DOHH2 (cell line): ENCODE measurements around the gene PHB1.

Experiments used
- H3F3A ChIP-seq: fragments of 200-600 bp; sonication (generic), shearing (Covaris generic); 2 replicates; pipeline ENCODE4 v1.6.0; 2016; ENCODE audit warnings: antibody characterized with exemption, mild to moderate bottlenecking; ENCODE audit not compliant: control insufficient read depth, insufficient read depth
- H3K27ac ChIP-seq: fragments of 200-600 bp; sonication (generic); 2 replicates; pipeline ENCODE4 v1.5.1; 2014; ENCODE audit warnings: low read depth, mild to moderate bottlenecking, low read length, moderate library complexity
- H3K27me3 ChIP-seq: fragments of 200-600 bp; sonication (generic); 2 replicates; pipeline ENCODE4 v1.6.1; 2014; ENCODE audit warnings: mild to moderate bottlenecking, low read length, mixed read lengths; ENCODE audit not compliant: control insufficient read depth
- H3K36me3 ChIP-seq: fragments of 200-600 bp; sonication (generic); 2 replicates; pipeline ENCODE4 v1.6.1; 2014; ENCODE audit warnings: mild to moderate bottlenecking, low read length, moderate library complexity, mixed read lengths; ENCODE audit not compliant: control insufficient read depth
- H3K4me1 ChIP-seq: fragments of 200-600 bp; sonication (generic); 2 replicates; pipeline ENCODE4 v1.6.1; 2014; ENCODE audit warnings: mild to moderate bottlenecking, low read length, mixed read lengths; ENCODE audit not compliant: control insufficient read depth
- H3K4me2 ChIP-seq: fragments of 200-600 bp; sonication (generic); 2 replicates; pipeline ENCODE4 v1.6.0; 2014; ENCODE audit warnings: mild to moderate bottlenecking, low read length, moderate library complexity
- H3K4me3 ChIP-seq: fragments of 200-600 bp; sonication (generic); 2 replicates; pipeline ENCODE4 v1.5.1; 2014; ENCODE audit warnings: mild to moderate bottlenecking, low read length, mixed read lengths
- H3K79me2 ChIP-seq: fragments of 200-600 bp; sonication (generic); 2 replicates; pipeline ENCODE4 v1.6.1; 2014; ENCODE audit warnings: mild to moderate bottlenecking, low read length, mixed read lengths; ENCODE audit not compliant: control insufficient read depth
- H3K9me2 ChIP-seq: fragments of 200-600 bp; sonication (generic); replicated peaks from 2 replicates; pipeline ENCODE4 v1.6.1; 2014; ENCODE audit warnings: mild to moderate bottlenecking, low read length, mixed read lengths; ENCODE audit not compliant: control insufficient read depth
- H3K9me3 ChIP-seq: fragments of 200-600 bp; sonication (generic); 2 replicates; pipeline ENCODE4 v1.6.1; 2014; ENCODE audit warnings: antibody characterized with exemption, low read length, mixed read lengths; ENCODE audit not compliant: control insufficient read depth, insufficient read depth
- H4K20me1 ChIP-seq: fragments of 200-600 bp; sonication (generic); 2 replicates; pipeline ENCODE4 v1.6.0; 2014; ENCODE audit warnings: low read depth, mild to moderate bottlenecking, antibody characterized with exemption, low read length, moderate library complexity; ENCODE audit not compliant: control insufficient read depth, insufficient read depth
- CTCF ChIP-seq: fragments of 200-600 bp; sonication (generic); IDR thresholded peaks from one replicate; pipeline ENCODE4 v1.5.1; 2014; ENCODE audit warnings: antibody characterized with exemption, mild to moderate bottlenecking, low read depth, low read length; ENCODE audit not compliant: poor library complexity, severe bottlenecking
- EZH2phosphoT487 ChIP-seq: fragments of 200-600 bp; sonication (generic); IDR thresholded peaks from 2 replicates; pipeline ENCODE4 v1.6.1; 2017; ENCODE audit warnings: borderline replicate concordance, mild to moderate bottlenecking, antibody characterized with exemption, low read length, moderate library complexity, mixed read lengths

Gene PHB1

DNA sequence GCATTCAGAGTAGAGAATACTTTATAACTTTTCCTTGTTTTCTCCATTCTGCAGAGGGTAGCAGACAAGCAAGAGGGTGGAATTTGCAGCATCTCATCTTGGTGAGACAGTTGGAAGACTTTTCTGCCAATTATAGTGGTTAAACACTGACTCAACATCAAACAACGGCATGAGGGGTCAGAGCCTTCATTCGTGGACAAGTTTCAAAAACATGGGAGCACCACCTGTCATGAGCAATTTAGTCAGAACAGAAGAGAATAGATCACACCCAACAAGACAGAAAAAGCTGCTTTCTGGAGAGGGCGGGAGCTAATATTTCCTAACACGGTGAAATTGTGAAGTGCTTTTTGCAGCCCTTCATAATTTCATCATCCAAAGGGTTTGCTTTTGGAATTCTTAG, 34.8 kb downstream of the PHB1 start:
- Histone ChIP-seq H3K9me3 (no peaks in the 10 kb centered on the region), H3F3A (no peaks in the 10 kb centered on the region), H3K4me3 (no peak overlapping the region), H3K27ac (no peak overlapping the region), H3K9me2 (no peaks in the 10 kb centered on the region), H3K36me3 (no peaks in the 10 kb centered on the region), H3K4me2 (no peak overlapping the region), H3K27me3 (no peaks in the 10 kb centered on the region), H3K79me2 (no peaks in the 10 kb centered on the region), H4K20me1 (no peaks in the 10 kb centered on the region), H3K4me1 (peaks cover 9% of the 10 kb centered on the region)
- TF ChIP-seq EZH2phosphoT487 (no peak), CTCF (no peak)

DNA sequence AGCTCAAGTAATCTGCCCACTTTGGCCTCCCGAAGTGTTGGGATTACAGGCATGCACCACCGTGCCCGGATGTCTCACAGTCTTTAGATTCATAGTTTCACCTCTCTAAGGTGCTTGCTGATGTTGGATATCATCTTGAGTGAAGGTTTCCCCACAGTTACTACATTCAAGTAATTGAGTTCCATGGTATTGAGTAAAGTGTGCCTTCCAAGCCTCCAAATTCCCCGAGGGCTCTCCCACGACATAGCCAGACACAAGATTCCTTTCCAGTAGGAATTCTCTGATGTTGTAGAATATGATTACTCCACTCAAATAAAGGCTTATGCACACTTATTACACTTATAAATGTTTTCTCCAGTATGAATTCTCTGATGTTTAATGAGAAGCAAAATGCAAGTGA, 36.4 kb downstream of the PHB1 start:
- Histone ChIP-seq H3K27ac (no peak overlapping the region), H3K4me3 (no peak overlapping the region), H3K79me2 (no peaks in the 10 kb centered on the region), H3K36me3 (no peaks in the 10 kb centered on the region), H3K27me3 (no peaks in the 10 kb centered on the region), H3K4me1 (peaks cover 9% of the 10 kb centered on the region), H3K9me2 (no peaks in the 10 kb centered on the region), H4K20me1 (no peaks in the 10 kb centered on the region), H3K4me2 (no peak overlapping the region), H3K9me3 (no peaks in the 10 kb centered on the region), H3F3A (no peaks in the 10 kb centered on the region)
- TF ChIP-seq EZH2phosphoT487, result no peak
- TF ChIP-seq CTCF, result no peak

- Histone ChIP-seq H3F3A (no peaks in the 10 kb centered on the region), H3K9me2 (no peaks in the 10 kb centered on the region), H3K27ac (no peak overlapping the region), H3K27me3 (no peaks in the 10 kb centered on the region), H4K20me1 (no peaks in the 10 kb centered on the region), H3K4me1 (no peaks in the 10 kb centered on the region), H3K9me3 (no peaks in the 10 kb centered on the region), H3K79me2 (no peaks in the 10 kb centered on the region), H3K4me3 (no peak overlapping the region), H3K4me2 (no peak overlapping the region), H3K36me3 (no peaks in the 10 kb centered on the region)
- TF ChIP-seq CTCF (no peak), EZH2phosphoT487 (no peak)
Measured at GRCh38 chr17:49375544-49375943, 39.1 kb downstream of the PHB1 start.

GRCh38 chr17:49373115-49373514, 41.6 kb downstream of the PHB1 start:
- no peak overlapping the region for H3K27ac ChIP-seq
- no peaks in the 10 kb centered on the region for H3K27me3 ChIP-seq
- H3K4me1 ChIP-seq, result no peaks in the 10 kb centered on the region
- no peaks in the 10 kb centered on the region for H4K20me1 ChIP-seq
- no peaks in the 10 kb centered on the region for H3K9me3 ChIP-seq
- no peaks in the 10 kb centered on the region for H3K79me2 ChIP-seq
- H3K4me2 ChIP-seq, result no peak overlapping the region
- no peak for TF ChIP-seq EZH2phosphoT487
- TF ChIP-seq CTCF, result no peak
- H3K4me3 ChIP-seq, result no peak overlapping the region
- H3K36me3 ChIP-seq, result no peaks in the 10 kb centered on the region
- H3K9me2 ChIP-seq, result no peaks in the 10 kb centered on the region
- H3F3A ChIP-seq, result no peaks in the 10 kb centered on the region
